Esophagus muscularis mucosa (tissue), 4 donors: ENCODE data around the gene ADCY9.

Experiments used
- EP300 ChIP-seq: sonication (generic); formaldehyde crosslinking; IDR thresholded peaks from one replicate; pipeline ENCODE4 v1.6.1; 2017; ENCODE audit warnings: antibody characterized with exemption
- POLR2A ChIP-seq: fragments of 450-650 bp; IDR thresholded peaks from one replicate; pipeline ENCODE4 v1.6.1; 2017; ENCODE audit warnings: antibody characterized with exemption, moderate library complexity, mild to moderate bottlenecking, low read depth
- POLR2AphosphoS5 ChIP-seq, 2 donors: sonication (generic); formaldehyde crosslinking; IDR thresholded peaks; one replicate each; pipeline ENCODE4 v1.6.1; 2017; ENCODE audit warnings: antibody characterized with exemption in 2 of 2
- TF ChIP-seq, protein P1 (sequence below), 3 experiments: fragments of 200-600 bp in 2 of 3; fragments of 450-650 bp in 1 of 3; sonication (generic) in 2 of 3; IDR thresholded peaks; one replicate each; pipeline ENCODE4 v1.5.1; 2017 to 2019; ENCODE audit warnings: antibody characterized with exemption in 3 of 3, mild to moderate bottlenecking in 2 of 3, moderate library complexity in 1 of 3

DNA sequence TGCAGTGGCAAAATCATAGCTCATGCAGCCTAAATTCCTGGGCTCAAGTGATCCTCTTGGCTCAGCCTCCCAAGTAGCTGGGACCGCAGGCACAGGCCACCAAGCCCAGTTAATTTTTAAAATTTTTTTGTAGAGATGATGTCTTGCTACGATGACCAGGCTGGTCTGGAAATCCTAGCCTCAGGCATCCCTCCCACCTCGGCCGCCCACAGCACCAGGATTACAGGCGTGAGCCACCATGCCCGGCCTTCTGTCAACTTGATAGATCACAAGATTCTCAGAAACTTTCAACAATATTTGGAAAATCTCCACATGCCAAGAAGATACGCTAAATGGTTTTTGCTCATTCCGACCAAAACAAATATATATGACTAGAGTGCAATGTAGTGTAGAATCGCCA is 111.0 kb downstream of the ADCY9 start:
- TF ChIP-seq POLR2A (no peak), EP300 (no peak), POLR2AphosphoS5 (IDR thresholded peaks at IDR 0.05) (no peak)
- TF ChIP-seq, protein P1, sequence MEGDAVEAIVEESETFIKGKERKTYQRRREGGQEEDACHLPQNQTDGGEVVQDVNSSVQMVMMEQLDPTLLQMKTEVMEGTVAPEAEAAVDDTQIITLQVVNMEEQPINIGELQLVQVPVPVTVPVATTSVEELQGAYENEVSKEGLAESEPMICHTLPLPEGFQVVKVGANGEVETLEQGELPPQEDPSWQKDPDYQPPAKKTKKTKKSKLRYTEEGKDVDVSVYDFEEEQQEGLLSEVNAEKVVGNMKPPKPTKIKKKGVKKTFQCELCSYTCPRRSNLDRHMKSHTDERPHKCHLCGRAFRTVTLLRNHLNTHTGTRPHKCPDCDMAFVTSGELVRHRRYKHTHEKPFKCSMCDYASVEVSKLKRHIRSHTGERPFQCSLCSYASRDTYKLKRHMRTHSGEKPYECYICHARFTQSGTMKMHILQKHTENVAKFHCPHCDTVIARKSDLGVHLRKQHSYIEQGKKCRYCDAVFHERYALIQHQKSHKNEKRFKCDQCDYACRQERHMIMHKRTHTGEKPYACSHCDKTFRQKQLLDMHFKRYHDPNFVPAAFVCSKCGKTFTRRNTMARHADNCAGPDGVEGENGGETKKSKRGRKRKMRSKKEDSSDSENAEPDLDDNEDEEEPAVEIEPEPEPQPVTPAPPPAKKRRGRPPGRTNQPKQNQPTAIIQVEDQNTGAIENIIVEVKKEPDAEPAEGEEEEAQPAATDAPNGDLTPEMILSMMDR (IDR thresholded peaks at IDR 0.05) = no peak
